Right lobe of liver (tissue), 4 donors: ENCODE data around the gene IQGAP3.

ENCODE experiments used
- POLR2A ChIP-seq: fragments of 450-650 bp; IDR thresholded peaks from one replicate; pipeline ENCODE4 v1.6.1; 2017; ENCODE audit warnings: antibody characterized with exemption, mild to moderate bottlenecking
- TF ChIP-seq, protein P1 (sequence below), 4 donors: fragments of 200-600 bp in 3 of 4; fragments of 450-650 bp in 1 of 4; IDR thresholded peaks; one replicate each; pipeline versions ENCODE4 v1.5.1 to v1.8.0; 2016 to 2022; ENCODE audit warnings: antibody characterized with exemption in 4 of 4, mild to moderate bottlenecking in 2 of 4
- donor health status: DM: no; HTN: no; CAD: no.
- donor health status: DM: no; HTN: no; CAD: no.
- donor health status: DM: no; HTN: yes; CAD: no.

DNA sequence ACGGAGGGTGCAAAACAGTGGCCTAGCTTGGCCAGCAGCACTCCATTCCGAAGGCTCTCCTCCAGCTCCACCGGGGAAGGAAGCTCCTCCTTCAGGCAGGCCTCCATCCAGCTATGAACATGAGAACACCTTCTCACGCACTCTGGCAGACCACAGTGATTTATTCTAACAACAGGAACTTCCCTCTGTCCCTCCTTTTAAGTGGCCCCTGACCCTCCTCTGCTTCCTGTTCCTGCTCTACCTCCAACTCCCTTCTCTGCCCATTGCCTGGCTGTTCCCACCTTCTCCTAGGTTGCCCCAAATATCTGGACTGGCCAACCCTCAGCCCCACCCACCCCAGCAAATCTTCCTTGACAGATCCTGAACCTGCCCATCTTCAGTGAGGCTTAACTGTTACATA, 5.9 kb downstream of the IQGAP3 start:
- TF ChIP-seq, protein P1, sequence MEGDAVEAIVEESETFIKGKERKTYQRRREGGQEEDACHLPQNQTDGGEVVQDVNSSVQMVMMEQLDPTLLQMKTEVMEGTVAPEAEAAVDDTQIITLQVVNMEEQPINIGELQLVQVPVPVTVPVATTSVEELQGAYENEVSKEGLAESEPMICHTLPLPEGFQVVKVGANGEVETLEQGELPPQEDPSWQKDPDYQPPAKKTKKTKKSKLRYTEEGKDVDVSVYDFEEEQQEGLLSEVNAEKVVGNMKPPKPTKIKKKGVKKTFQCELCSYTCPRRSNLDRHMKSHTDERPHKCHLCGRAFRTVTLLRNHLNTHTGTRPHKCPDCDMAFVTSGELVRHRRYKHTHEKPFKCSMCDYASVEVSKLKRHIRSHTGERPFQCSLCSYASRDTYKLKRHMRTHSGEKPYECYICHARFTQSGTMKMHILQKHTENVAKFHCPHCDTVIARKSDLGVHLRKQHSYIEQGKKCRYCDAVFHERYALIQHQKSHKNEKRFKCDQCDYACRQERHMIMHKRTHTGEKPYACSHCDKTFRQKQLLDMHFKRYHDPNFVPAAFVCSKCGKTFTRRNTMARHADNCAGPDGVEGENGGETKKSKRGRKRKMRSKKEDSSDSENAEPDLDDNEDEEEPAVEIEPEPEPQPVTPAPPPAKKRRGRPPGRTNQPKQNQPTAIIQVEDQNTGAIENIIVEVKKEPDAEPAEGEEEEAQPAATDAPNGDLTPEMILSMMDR (IDR thresholded peaks at IDR 0.05): no peak
- no peak for TF ChIP-seq POLR2A
